Right ventricle myocardium inferior (tissue), 1 donor: Measurements from ENCODE around the gene BBS9. TPM values are rescaled to one million over a fixed set of nuclear protein-coding genes. Genes with fewer than 3 reads are reported as not detected.

Experiments used
- ATAC-seq: fragments of 200-7000 bp; cut with Tn5 transposase; one replicate; pipeline ENCODE4 v1.9.1; 2020; ENCODE audit warnings: mild to moderate bottlenecking, moderate library complexity
- DNase-seq: peaks from one replicate; pipeline ENCODE4 v3.0.0; 2021; ENCODE audit errors: missing footprints
- intact Hi-C: fragments of 100-400 bp; cut with DNase I; formaldehyde crosslinking; loops from one replicate; pipeline ENCODE4 v1.11.0; 2022
- total RNA-seq: library from RNA; stranded (reverse); fragmentation: NEBNext Ultra II Directional; extraction: Animal tissue kit (Norgen Biotek cat#: 25700); gene quantifications from one replicate; pipeline ENCODE4 v1.2.1, GENCODE V29; 2021
- donor health status: DM: no; HTN: yes; CAD: no; lungs with severe emphysema.

BBS9 gene
- total RNA-seq, 1 donor from 2014 or later: 10.2 TPM

DNA sequence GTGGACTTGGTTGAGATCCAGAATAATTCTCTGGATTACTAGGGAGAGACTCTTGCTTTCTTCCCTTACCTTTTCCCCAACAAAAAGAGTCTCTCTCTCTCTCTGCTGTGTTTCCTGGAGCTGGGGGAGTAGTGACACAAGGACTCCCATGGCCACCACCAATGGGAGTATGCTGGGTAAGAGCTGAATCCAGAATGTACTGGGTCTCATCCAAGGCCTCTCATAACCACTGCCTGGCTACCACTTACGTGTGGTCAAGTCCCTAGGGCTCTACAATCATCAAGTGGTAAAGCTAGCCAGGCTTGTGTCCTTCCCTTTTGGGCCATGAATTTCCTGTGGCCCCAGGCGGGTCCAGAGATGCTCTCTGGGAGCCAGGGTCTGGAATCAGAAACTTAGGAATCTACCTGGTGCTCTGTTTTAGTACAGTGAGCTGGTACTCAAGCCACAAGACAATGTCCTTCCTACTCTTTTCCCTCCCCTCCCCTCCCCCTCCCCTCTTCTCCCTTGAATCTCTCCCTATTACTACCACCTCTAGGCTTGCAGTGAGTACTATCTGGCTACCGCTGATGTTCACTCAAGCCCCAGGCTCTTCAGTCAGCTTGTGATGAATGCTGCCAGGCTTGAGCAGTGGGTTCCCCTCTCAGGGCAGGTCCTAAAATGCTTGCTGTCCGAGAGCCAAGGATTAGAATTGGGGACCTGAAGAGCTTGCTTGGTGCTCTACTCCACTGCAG is 196.6 kb downstream of the BBS9 start:
- DNase-seq (no peak), ATAC-seq (no peak)
- intact Hi-C loops: no loop called here

DNA sequence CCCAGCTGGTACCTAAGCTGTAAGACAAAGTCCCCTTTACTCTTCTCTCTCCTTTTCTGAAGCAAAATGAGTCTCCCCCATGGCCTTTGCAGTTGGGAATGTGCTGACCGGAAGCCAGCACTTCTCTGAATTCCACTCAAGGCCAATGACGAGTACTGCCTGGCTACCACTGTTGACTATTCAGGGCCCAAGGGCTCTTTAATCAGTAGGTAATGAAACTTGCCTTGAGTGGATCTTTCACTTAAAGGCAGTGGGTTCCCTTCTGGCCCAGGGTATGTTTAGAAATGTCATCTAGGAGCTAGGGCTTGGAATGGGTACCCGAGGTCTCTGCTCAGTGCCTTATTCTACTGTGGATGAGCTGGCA is 197.1 kb downstream of the BBS9 start:
- no peak for ATAC-seq
- no peak for DNase-seq
- intact Hi-C loops: no loop called here

DNA sequence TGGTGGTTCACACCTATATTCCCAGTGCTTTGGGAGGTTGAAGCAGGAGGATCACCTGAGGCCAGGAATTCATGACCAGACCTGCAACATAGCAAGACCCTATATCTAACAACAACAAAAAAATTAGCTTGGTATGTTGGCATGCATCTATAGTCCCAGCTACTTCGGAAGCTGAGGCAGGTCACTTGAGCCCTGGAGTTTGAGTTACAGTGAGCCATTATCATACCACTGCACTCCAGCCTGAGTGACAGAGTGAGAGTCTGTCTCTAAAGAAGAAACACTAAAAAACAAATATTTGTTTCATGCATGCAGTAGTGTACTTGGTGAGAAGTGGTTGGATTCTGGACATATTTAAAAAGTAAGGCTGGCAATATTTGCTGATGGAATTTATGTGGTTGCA is 198.1 kb downstream of the BBS9 start:
- no peak for DNase-seq
- intact Hi-C loops: no loop called here
- no peak for ATAC-seq

DNA sequence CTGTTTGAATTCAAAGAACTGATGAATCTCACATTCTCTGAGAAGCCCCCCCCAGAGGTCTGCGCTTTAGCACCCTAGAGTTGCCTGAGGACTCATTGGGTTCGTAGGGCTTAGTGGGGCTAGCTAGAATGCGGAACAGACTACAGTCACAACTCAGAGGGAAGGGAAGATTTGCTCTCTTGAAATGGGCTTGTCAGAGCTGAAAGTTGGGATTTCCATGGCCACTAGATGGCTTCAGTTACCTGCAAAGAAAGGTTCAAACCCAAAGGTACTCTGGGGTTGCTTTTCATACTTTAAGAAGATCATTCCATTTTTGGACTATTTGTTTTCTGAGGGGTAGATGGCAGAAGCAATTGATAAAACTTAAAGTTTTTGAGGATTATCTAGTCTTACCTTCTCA is 205.0 kb downstream of the BBS9 start:
- intact Hi-C loops: no loop called here
- DNase-seq: no peak
- no peak for ATAC-seq

DNA sequence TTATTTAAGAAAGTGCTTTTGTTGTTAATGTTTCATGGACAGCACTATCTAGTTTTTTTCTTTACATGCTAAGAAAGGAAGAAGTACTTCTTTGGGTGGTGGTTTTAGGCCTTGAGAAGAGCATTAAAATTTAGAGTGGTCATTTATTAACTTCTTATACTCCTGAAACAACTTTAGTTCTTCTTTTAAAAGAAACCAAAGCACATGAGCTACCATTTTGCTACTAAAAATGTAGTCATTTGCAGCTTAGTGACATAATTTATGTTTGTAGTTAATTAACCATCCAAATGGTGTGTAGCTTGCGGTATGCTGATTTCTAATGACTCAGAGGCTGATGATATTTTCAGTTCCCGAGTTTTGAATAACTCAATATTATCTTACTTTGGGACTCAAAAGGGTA is 207.5 kb downstream of the BBS9 start:
- intact Hi-C loops: no loop called here
- no peak for ATAC-seq

DNA sequence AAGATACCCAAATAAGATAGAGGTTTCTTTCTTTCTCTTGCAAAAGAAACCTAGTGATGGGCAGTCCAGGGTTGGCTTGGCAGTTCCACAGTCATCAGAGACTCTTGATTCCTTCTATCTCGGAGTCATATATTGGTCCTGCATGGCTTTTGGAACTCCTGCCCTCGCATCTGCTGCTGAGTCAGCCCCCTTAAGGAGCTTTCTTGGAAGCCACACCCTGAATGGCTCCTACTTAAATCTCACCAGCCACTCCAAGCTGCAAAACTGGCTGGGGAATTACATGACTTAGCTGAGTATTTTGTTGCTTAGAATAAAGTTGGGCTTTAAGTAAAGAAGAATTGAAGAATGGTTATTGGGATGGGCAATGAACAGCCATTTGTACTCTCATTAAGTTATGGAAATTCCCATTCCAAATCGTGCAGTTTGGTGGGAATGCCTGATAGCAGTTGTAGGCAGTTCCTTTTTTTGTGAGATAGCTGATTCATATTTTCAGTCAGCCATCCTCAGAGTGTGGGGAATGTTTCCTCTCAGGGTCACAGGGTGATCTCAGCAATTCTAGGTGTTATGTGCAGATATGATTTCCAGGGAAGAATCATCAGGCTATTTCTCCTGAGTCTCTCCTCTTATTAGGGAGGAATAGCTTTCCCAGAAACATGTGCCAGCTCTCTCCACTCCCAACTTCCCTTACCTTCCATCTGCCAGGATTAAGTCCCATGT is 209.9 kb downstream of the BBS9 start:
- ATAC-seq (peak; percentile 56), DNase-seq (no peak)
- intact Hi-C loops: no loop called here

More for the DNA sequence above, 207.5 kb downstream of the BBS9 start:
- no peak for DNase-seq

DNA sequence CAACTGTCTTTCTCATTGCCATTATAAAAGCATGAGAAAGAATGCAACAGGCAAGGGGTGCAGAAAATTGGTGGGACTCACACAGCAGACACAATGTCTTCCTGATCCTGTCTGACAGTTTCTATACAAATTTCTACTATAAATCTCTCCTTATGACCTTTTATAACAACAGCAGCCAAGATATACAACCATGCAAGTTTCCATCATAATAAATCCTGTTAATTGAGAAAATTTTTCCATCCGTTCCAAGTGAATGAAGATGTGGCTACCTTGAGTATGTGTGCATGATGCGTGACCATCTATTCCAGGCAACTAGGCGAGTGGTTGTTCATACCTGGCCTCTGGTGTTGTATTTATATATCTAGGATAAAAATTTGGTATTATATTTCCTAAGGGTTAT is 216.7 kb downstream of the BBS9 start:
- DNase-seq (no peak), ATAC-seq (no peak)
- intact Hi-C loops: no loop called here

DNA sequence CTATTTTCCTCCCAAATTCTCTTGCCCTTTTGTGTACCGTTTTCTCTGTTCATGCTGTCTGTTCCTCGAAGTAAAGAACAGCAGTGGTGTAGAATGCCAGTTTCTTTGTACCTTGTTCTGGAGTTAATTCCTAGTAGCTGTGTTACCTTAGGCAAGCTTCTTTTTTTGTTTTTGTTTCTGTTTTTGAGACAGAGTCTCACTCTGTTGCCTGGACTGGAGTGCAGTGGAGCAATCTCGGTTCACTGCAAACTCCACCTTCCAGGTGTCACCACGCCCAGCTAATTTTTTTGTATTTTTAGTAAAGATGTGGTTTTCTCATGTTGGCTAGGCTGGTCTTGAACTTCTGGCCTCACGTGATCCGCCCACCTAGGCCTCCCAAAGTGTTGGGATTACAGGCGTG is 221.2 kb downstream of the BBS9 start:
- DNase-seq (no peak), ATAC-seq (no peak)
- intact Hi-C loops: no loop called here

DNA sequence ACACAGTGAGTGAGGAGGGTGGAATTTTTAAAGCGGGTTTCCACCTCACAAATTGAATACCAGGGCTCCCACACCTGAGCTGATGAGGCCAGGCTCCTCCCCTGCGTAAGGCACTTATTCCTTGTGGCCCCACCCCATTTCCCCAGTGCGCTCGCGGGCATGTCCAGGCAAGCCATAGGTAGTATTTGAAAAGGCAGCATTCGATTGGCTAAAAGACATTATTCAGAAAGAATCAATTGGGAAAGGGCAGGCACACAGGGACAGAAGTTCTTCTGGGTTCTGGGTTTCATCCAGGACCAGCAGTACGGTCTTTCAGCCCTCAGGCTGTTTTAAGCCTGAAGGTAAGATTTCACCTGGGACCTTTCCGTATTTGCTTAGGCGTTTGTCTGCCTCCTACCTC is 222.3 kb downstream of the BBS9 start:
- DNase-seq: no peak
- intact Hi-C loops: no loop called here

DNA sequence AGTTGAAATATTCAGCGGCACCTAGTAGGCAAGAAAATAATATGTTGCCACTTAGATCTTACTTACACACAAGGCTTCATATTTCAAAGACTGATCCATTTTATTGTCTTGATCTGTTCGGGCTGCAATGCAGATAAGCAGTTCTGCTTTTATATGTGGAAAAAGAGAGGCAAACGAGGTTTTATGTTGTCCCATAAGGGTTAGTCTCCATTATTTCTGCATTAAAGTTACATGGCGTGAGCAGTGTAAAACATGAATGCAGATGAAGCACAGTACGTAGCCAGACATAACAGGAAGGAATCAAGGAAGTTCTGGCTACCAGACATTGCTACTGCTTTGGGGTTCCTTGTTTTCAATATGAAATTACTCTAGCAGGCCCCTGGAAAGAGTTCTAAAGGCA is 224.8 kb downstream of the BBS9 start:
- no peak for ATAC-seq
- no peak for DNase-seq
- intact Hi-C loops: no loop called here

More for the DNA sequence above, 222.3 kb downstream of the BBS9 start:
- no peak for ATAC-seq

DNA sequence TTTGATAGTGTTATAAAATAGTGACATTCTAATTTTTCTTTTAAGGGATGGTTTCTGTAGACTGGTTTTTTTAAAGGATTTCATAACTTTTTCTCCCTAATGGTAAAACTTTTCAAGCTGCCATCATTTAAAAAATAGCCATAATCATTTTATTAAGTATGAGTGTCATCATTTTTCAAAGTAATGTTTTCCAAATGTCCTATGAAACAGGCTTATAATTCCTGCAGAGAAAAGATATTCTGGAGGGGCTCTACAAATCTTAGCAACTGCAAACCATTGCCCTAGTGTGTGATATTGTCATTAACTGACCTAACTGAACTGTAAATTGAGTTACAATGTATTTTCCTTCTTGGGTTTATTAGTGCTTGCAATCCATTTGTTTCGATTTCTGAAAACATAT is 226.0 kb downstream of the BBS9 start:
- DNase-seq: no peak
- ATAC-seq: no peak
- intact Hi-C loops: no loop called here

DNA sequence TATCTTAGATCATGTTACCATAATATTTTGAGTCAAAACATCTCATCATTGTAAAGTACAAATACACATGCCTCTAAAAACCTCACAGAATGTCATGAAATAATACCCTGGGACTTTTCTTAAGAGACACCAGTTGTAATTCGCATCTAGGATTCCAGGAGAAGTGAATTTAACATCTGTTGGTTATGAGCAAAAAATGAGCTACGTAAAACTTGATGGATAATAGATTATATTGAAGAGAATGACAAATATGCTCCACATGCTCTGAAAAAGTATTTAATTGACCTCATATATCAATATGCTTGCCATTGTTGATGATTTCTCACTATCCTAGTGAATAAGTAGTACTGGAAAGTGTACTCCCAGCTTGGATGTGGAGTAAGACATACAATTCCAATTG is 227.0 kb downstream of the BBS9 start:
- ATAC-seq (no peak), DNase-seq (no peak)
- intact Hi-C loops: no loop called here

DNA sequence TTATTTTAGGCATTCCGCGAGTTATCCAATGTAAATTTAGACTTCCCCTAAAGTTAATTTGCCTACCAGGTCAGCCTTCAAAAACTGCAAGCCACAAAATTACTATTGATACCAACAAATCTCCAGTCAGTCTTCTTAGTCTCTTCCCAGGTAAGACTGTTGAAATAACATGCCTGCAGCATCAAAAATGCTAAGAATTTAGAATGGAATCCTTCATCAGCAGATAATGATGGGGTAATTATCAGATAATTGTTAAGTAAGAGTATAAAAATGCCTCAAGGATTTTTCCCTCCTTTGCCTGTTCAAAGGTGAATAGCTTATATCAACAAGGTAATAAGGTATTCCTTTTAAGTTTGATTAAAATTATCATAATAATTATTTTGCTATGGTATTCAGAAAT is 228.5 kb downstream of the BBS9 start:
- ATAC-seq (no peak), DNase-seq (no peak)
- intact Hi-C loops: no loop called here

DNA sequence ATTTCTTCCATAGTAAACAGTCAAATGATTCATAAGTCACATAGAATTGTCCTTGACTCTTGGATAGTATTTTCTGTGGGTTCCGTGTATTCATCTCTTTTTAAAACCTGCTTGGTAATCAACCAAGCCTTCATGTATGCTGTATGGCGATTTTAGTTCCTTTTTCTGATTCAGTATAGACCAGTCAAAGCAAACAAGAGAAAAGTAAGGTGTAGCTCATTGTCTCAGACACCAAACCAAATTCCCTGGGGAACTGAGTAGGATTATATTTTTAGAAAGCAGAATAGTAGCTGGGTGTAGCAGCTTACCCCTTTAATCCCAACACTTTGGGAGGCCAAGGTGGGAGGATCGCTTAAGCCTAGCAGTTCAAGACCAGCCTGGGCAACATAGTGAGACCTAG is 240.5 kb downstream of the BBS9 start:
- DNase-seq: no peak
- intact Hi-C loops: no loop called here
- no peak for ATAC-seq

DNA sequence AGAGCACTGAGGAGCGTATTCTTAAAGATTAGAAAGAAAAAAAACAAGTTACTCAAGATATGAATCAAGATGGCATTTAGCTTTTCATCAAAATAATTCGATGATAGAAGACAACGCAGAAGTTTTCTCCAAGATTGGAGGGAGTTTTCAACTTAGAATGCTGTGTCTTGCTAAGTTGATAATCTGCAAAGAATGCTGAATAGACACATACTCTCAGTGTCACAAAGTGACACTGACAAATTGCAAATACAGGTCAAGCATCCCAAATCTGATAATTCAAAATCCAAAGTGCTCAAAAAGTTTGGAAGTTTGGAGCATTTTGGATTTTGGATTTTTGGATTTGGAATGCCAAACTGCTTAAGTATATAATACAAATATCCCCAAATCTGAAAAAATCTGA is 243.8 kb downstream of the BBS9 start:
- ATAC-seq: no peak
- no peak for DNase-seq
- intact Hi-C loops: no loop called here

DNA sequence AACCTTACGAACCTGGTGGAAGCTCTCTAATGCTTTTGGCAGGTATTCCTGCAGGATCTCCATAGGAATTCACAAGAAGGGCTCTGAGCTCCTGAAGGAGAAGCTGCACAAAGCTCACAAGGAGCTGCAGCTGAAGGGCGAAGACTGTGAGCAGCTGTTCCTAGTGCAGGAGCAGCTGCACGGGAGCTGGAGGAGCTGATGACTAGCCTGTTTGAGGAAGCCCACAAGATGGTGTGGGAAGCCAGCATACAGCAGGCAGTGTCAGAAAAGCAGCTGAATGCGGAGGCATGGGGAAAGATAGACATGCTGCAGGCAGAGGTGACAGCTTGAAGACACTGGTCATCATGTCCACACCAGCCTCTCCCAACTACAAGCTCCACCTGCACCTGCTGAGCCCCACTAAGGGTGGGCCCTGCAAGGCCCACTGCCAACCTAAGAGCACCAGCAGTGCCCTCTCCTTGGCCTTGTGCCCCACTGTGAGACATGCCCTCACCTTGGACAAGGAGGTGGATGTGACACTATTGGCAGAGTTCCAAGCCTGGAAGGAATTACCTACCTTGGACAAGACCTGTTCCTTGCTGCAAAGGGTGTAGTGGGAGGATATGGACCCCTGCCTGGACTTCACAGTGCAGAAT is 250.6 kb downstream of the BBS9 start:
- intact Hi-C loops: no loop called here
- no peak for ATAC-seq

DNA sequence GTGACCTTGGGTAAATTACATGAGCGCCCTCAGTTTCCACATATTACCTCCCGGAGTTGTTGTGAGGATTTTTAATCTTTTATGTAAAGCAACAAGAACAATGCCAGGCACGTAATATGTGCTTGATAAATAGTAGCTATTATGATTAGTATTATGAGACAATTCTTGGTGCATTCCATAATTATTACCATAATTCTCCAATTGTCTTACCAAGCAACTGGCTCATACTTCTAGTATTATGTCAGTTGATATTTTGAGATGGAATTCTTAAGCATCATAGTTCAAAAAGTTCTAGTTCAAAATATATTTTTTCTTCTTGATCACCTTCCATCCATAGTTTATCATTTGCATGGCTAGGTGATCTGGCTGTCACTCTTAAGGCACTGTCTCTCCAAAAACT is 259.0 kb downstream of the BBS9 start:
- ATAC-seq (no peak), DNase-seq (no peak)
- intact Hi-C loops: no loop called here

More for the DNA sequence above, 250.6 kb downstream of the BBS9 start:
- DNase-seq: no peak

DNA sequence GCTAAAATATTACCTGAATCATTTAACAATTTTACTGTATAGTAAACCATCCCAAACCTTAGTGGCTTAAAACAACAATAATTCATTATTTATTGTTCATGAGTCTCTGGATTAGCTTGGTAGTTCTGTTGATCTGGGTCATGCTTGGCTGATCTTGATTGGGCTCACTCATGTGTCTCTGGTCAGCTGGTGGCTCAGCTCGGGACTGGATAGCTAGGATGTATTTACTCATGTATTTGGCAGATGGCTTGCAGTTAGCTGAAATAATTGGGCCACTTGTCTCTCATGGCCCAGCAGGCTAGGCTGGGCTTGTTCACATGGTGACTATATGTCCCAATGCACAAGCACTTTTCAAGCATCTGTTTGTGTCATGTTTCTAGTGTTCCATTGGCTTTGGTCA is 262.8 kb downstream of the BBS9 start:
- ATAC-seq (no peak), DNase-seq (no peak)
- intact Hi-C loops: no loop called here

DNA sequence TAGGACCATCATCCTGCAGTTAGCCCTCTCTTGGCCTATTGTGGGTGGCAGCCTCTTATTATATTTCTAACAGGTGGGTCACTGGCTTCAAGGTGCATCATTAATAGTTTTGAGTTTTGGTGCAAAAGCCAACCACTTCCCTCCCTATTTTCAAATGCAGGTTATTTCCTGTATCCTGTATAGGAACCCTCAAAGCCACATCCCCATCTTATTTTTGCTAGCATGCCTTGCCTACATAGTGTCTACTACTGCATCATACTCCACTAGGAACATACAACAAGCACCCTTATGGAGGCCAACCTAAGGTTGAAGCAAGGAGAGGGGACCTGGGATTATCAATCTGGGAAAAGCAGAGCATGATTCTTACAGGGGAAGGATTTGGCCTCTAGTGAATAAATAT is 264.4 kb downstream of the BBS9 start:
- intact Hi-C loops: no loop called here
- DNase-seq (no peak), ATAC-seq (no peak)

DNA sequence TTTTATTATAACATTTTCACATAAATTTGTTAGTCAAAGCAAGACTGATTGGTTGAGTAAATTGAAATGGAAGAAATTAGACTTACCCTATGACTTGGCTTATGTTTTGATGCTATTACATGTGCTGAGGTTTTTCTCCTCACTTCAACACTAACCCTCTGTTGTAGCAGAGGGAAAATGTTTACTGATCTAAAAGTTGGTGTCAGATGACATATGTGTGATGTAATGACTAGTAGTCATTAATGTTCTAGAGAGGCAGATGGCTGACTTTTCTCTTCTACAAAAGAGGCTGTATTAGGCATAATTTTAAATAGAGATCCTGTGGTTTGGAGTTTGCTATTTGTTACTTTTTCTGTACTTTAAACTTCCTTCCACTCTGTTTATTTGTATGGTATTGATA is 266.0 kb downstream of the BBS9 start:
- intact Hi-C loops: no loop called here
- ATAC-seq: no peak
- no peak for DNase-seq
